Measurements from ENCODE around the gene SND1. TPM values are rescaled to one million over a fixed set of nuclear protein-coding genes. Genes with fewer than 3 reads are reported as not detected.

SND1 gene
- total RNA-seq, 1 experiment from 2014 or later = 139 TPM

- Histone ChIP-seq H3K9me2 (replicated peaks; ENCODE audit: low read length) (no peaks in the 10 kb centered on the region), H3K4me3 (ENCODE audit: low read length) (no peak overlapping the region), H3K27ac (ENCODE audit: low read length) (no peak overlapping the region), H3K9me3 (ENCODE audit: low read length) (no peaks in the 10 kb centered on the region), H3K36me3 (ENCODE audit: low read depth, low read length) (peaks cover 16% of the 10 kb centered on the region), H3K79me2 (ENCODE audit: low read length) (no peaks in the 10 kb centered on the region), H3K9ac (ENCODE audit: low read length) (no peak overlapping the region), H3K27me3 (ENCODE audit: low read length) (no peaks in the 10 kb centered on the region), H2AFZ (ENCODE audit: low read length) (no peak overlapping the region), H3K4me1 (ENCODE audit: insufficient read depth, low read length) (no peaks in the 10 kb centered on the region), H3F3A (ENCODE audit: low read length, unreplicated experiment) (no peaks in the 10 kb centered on the region), H4K20me1 (ENCODE audit: low read length) (no peaks in the 10 kb centered on the region), H3K4me2 (ENCODE audit: low read length) (no peak overlapping the region)
- DNase-seq (no peak), ATAC-seq (no peak)
- TF ChIP-seq EZH2phosphoT487 (IDR thresholded peaks at IDR 0.05; ENCODE audit: borderline replicate concordance, low read length) (no peak), CTCF (conservative IDR thresholded peaks at IDR 0.05; ENCODE audit: low read depth, low read length) (no peak), EZH2 (IDR thresholded peaks at IDR 0.05; ENCODE audit: low read length, unreplicated experiment) (no peak)
- intact Hi-C loops (cut with micrococcal nuclease) = no loop called here
- BruUV-seq (replicated peaks) = no TSS peak
- POLR2A ChIA-PET (ENCODE audit: unreplicated experiment) = no interaction called here
- CTCF ChIA-PET = no interaction called here
Observed at GRCh38 chr7:127850195-127850594, 198.2 kb downstream of the SND1 start.

DNA sequence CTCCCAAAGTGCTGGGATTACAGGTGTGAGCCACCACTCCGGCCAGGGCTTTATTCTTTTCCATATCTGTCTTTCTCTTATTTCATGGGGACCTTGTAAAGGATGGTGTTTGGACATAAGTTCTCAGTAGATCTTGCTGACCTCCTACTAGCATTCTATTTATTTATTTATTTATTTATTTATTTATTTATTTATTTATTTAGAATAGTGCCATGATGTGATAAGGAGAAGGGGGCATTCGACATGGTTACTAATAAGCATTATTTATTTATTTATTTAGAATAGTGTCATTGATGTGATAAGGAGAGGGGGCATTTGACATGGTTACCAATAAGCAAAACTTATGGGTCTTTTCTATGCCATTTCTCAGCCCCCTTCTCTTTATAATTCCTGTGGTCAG, 202.4 kb downstream of the SND1 start:
- no peaks in the 10 kb centered on the region for H3F3A ChIP-seq (ENCODE audit: low read length, unreplicated experiment)
- no TSS peak for BruUV-seq (replicated peaks)

GRCh38 chr7:127857464-127857841, 205.5 kb downstream of the SND1 start:
- TF ChIP-seq EZH2 (IDR thresholded peaks at IDR 0.05; ENCODE audit: low read length, unreplicated experiment) = no peak
- no peak for TF ChIP-seq EZH2phosphoT487 (IDR thresholded peaks at IDR 0.05; ENCODE audit: borderline replicate concordance, low read length)
- TF ChIP-seq CTCF (conservative IDR thresholded peaks at IDR 0.05; ENCODE audit: low read depth, low read length) = no peak
- H3K9me2 ChIP-seq (replicated peaks; ENCODE audit: low read length) = no peaks in the 10 kb centered on the region
- H3K9ac ChIP-seq (ENCODE audit: low read length) = no peak overlapping the region
- ChIA-PET CTCF (no interaction called here), POLR2A (ENCODE audit: unreplicated experiment) (no interaction called here)
- H4K20me1 ChIP-seq (ENCODE audit: low read length) = no peaks in the 10 kb centered on the region
- H3K79me2 ChIP-seq (ENCODE audit: low read length) = no peaks in the 10 kb centered on the region
- H3K27ac ChIP-seq (ENCODE audit: low read length) = no peak overlapping the region
- no peak overlapping the region for H2AFZ ChIP-seq (ENCODE audit: low read length)
- BruUV-seq (replicated peaks) = no TSS peak
- H3K36me3 ChIP-seq (ENCODE audit: low read depth, low read length) = no peaks in the 10 kb centered on the region
- intact Hi-C loops (cut with micrococcal nuclease) = no loop called here
- ATAC-seq (no peak), DNase-seq (no peak)
- H3K9me3 ChIP-seq (ENCODE audit: low read length) = no peaks in the 10 kb centered on the region
- H3K27me3 ChIP-seq (ENCODE audit: low read length) = no peaks in the 10 kb centered on the region
- H3F3A ChIP-seq (ENCODE audit: low read length, unreplicated experiment) = no peaks in the 10 kb centered on the region
- no peaks in the 10 kb centered on the region for H3K4me1 ChIP-seq (ENCODE audit: insufficient read depth, low read length)
- H3K4me3 ChIP-seq (ENCODE audit: low read length) = no peak overlapping the region
- no peak overlapping the region for H3K4me2 ChIP-seq (ENCODE audit: low read length)

More for the DNA sequence above, 202.4 kb downstream of the SND1 start:
- Histone ChIP-seq H3K9me2 (replicated peaks; ENCODE audit: low read length) (no peaks in the 10 kb centered on the region), H3K79me2 (ENCODE audit: low read length) (no peaks in the 10 kb centered on the region), H3K4me1 (ENCODE audit: insufficient read depth, low read length) (no peaks in the 10 kb centered on the region), H3K4me2 (ENCODE audit: low read length) (no peak overlapping the region), H2AFZ (ENCODE audit: low read length) (no peak overlapping the region), H3K4me3 (ENCODE audit: low read length) (no peak overlapping the region), H3K36me3 (ENCODE audit: low read depth, low read length) (peaks cover 4% of the 10 kb centered on the region; the same call in 1 of the 2 replicates), H3K9me3 (ENCODE audit: low read length) (no peaks in the 10 kb centered on the region), H3K27ac (ENCODE audit: low read length) (no peak overlapping the region), H3K9ac (ENCODE audit: low read length) (no peak overlapping the region), H3K27me3 (ENCODE audit: low read length) (no peaks in the 10 kb centered on the region), H4K20me1 (ENCODE audit: low read length) (no peaks in the 10 kb centered on the region)
- ChIA-PET POLR2A (ENCODE audit: unreplicated experiment) (no interaction called here), CTCF (no interaction called here)
- DNase-seq (no peak), ATAC-seq (no peak)
- no peak for TF ChIP-seq CTCF (conservative IDR thresholded peaks at IDR 0.05; ENCODE audit: low read depth, low read length)
- no peak for TF ChIP-seq EZH2 (IDR thresholded peaks at IDR 0.05; ENCODE audit: low read length, unreplicated experiment)
- TF ChIP-seq EZH2phosphoT487 (IDR thresholded peaks at IDR 0.05; ENCODE audit: borderline replicate concordance, low read length) = no peak
- intact Hi-C loops (cut with micrococcal nuclease) = no loop called here

All from PC-3 (cell line).